SK-N-SH (cell line): ENCODE measurements around the gene NKX3-2. TPM values are rescaled to one million over a fixed set of nuclear protein-coding genes. Genes with fewer than 3 reads are reported as not detected.

ENCODE experiments used
- CTCF ChIA-PET: fragments of 300-600, 350-600 bp; formaldehyde crosslinking; extraction: SDS; loops from one replicate; lab custom pipeline; 2021; lab: Yijun Ruan, JAX
- POLR2A ChIA-PET: fragments of 350-600 bp; sonication (Branson Sonifier 250); formaldehyde crosslinking; extraction: SDS; loops from one replicate; lab custom pipeline; 2020; ENCODE audit warnings: antibody characterized with exemption, inconsistent platforms; lab: Yijun Ruan, JAX
- DNase-seq: peaks from one replicate; pipeline ENCODE4 v3.0.0; 2012
- H2AFZ ChIP-seq: fragments of 200-600 bp; sonication (generic); 2 replicates; pipeline ENCODE4 v1.8.1; 2016; ENCODE audit warnings: antibody characterized with exemption, mild to moderate bottlenecking, low read depth
- H3F3A ChIP-seq: fragments of 200-600 bp; sonication (generic); replicated peaks from 2 replicates; pipeline ENCODE3; 2016; ENCODE audit warnings: antibody characterized with exemption, mild to moderate bottlenecking; ENCODE audit not compliant: insufficient read depth
- H3K27ac ChIP-seq, 2 experiments: fragments of 200-500 bp in 1 of 2; fragments of 200-600 bp in 1 of 2; sonication (Bioruptor generic) in 1 of 2; sonication (generic), shearing (Covaris generic) in 1 of 2; 2 replicates each; pipeline versions ENCODE4 v1.5.1 to v1.6.1; 2014 to 2016; ENCODE audit warnings: low read depth in 2 of 2, inconsistent platforms in 1 of 2, low read length in 1 of 2, mild to moderate bottlenecking in 1 of 2, mixed read lengths in 1 of 2
- H3K27me3 ChIP-seq: fragments of 200-600 bp; sonication (generic), shearing (Covaris generic); 2 replicates; pipeline ENCODE4 v1.6.1; 2016; ENCODE audit warnings: mixed run types; ENCODE audit not compliant: insufficient read depth
- H3K36me3 ChIP-seq, 2 experiments: fragments of 200-500 bp in 1 of 2; fragments of 200-600 bp in 1 of 2; sonication (Bioruptor generic) in 1 of 2; sonication (generic) in 1 of 2; replicated peaks in 1 of 2; 2 replicates each; pipeline versions ENCODE3 to v1.5.1; 2014 to 2016; ENCODE audit warnings: low read length in 1 of 2, mild to moderate bottlenecking in 1 of 2; ENCODE audit not compliant: insufficient read depth in 2 of 2, control insufficient read depth in 1 of 2
- H3K4me1 ChIP-seq, 2 experiments: fragments of 200-500 bp in 1 of 2; fragments of 200-600 bp in 1 of 2; sonication (Bioruptor generic) in 1 of 2; sonication (generic), shearing (Covaris generic) in 1 of 2; 2 replicates each; pipeline versions ENCODE4 v1.5.1 to v1.6.1; 2014 to 2016; ENCODE audit warnings: low read depth in 1 of 2, low read length in 1 of 2, mixed run types in 1 of 2; ENCODE audit not compliant: insufficient read depth in 2 of 2, control insufficient read depth in 1 of 2
- H3K4me2 ChIP-seq: fragments of 200-600 bp; sonication (generic), shearing (Covaris generic); 2 replicates; pipeline ENCODE4 v1.6.1; 2017; ENCODE audit warnings: mixed run types
- H3K4me3 ChIP-seq, 2 experiments: fragments of 200-500 bp in 1 of 2; fragments of 200-600 bp in 1 of 2; sonication (Bioruptor generic) in 1 of 2; sonication (generic), shearing (Covaris generic) in 1 of 2; 2 replicates each; pipeline versions ENCODE4 v1.5.1 to v1.8.1; 2014 to 2016; ENCODE audit warnings: low read depth in 2 of 2, inconsistent platforms in 1 of 2, low read length in 1 of 2, mild to moderate bottlenecking in 1 of 2, mixed read lengths in 1 of 2, moderate library complexity in 1 of 2
- H3K79me2 ChIP-seq: fragments of 200-600 bp; sonication (generic); 2 replicates; pipeline ENCODE4 v1.8.1; 2017; ENCODE audit warnings: mild to moderate bottlenecking; ENCODE audit not compliant: insufficient read depth
- H3K9ac ChIP-seq: fragments of 200-600 bp; sonication (generic); 2 replicates; pipeline ENCODE4 v1.6.1; 2017; ENCODE audit warnings: mixed run types
- H3K9me2 ChIP-seq: fragments of 200-600 bp; sonication (generic); 2 replicates; pipeline ENCODE4 v1.6.1; 2017; ENCODE audit warnings: mixed run types
- H3K9me3 ChIP-seq: fragments of 200-600 bp; sonication (generic); 2 replicates; pipeline ENCODE4 v1.6.1; 2017; ENCODE audit warnings: mixed run types, mild to moderate bottlenecking, moderate library complexity
- H4K20me1 ChIP-seq: fragments of 200-600 bp; sonication (generic); 2 replicates; pipeline ENCODE4 v1.6.1; 2017; ENCODE audit warnings: mild to moderate bottlenecking, mixed run types; ENCODE audit not compliant: insufficient read depth
- EP300 ChIP-seq, 2 experiments: IDR thresholded peaks; 2 replicates each; pipeline versions ENCODE4 v1.4.0 to v1.6.1; 2012; ENCODE audit warnings: borderline replicate concordance in 1 of 2, low read depth in 1 of 2, low read length in 1 of 2
- FOSL2 ChIP-seq: IDR thresholded peaks from 2 replicates; pipeline ENCODE4 v1.4.0; 2012; ENCODE audit warnings: low read depth, mild to moderate bottlenecking, moderate library complexity, borderline replicate concordance
- GABPA ChIP-seq: IDR thresholded peaks from 2 replicates; pipeline ENCODE4 v1.4.0; 2012; ENCODE audit warnings: low read depth, mild to moderate bottlenecking
- POLR2AphosphoS5 ChIP-seq: IDR thresholded peaks from 2 replicates; pipeline ENCODE4 v1.6.1; 2012; ENCODE audit warnings: low read depth, low read length
- RCOR1 ChIP-seq: fragments of 150-350 bp; IDR thresholded peaks from 2 replicates; pipeline ENCODE4 v1.6.1; 2017; ENCODE audit warnings: antibody characterized with exemption, low read length
- SMC3 ChIP-seq: IDR thresholded peaks from 2 replicates; pipeline ENCODE4 v1.6.1; 2012; ENCODE audit warnings: low read depth, low read length, improper control_type of control experiment
- TAF1 ChIP-seq: IDR thresholded peaks from 2 replicates; pipeline ENCODE4 v1.6.1; 2012; ENCODE audit warnings: low read depth, mild to moderate bottlenecking, low read length, moderate library complexity, borderline replicate concordance
- WGBS: methylation state at CpG from one replicate; pipeline ENCODE4 v1.1.6; 2017; ENCODE audit warnings: low lambda C conversion rate; 5-methylcytosine and 5-hydroxymethylcytosine counted together
- polyA plus RNA-seq, 3 experiments: library from polyadenylated mRNA; depleted of rRNA; stranded (reverse); fragments of >200 nt; gene quantifications; 2 replicates each; pipeline ENCODE4 v1.2.3, GENCODE V29; 2012
- TF ChIP-seq, protein P1 (sequence below): fragments of 150-350 bp; IDR thresholded peaks from 2 replicates; pipeline ENCODE4 v1.6.1; 2016; ENCODE audit warnings: mild to moderate bottlenecking, low read depth, low read length
- TF ChIP-seq, protein P2 (sequence below): IDR thresholded peaks from 2 replicates; pipeline ENCODE4 v1.6.1; 2012; ENCODE audit warnings: mild to moderate bottlenecking, low read depth, low read length, moderate library complexity
- TF ChIP-seq, protein P3 (sequence below): fragments of 150-350 bp; IDR thresholded peaks from 2 replicates; pipeline ENCODE4 v1.6.1; 2017; ENCODE audit warnings: antibody characterized with exemption, low read length, low read depth, borderline replicate concordance
- TF ChIP-seq, protein P4 (sequence below): fragments of 200-600 bp; sonication (generic); IDR thresholded peaks from 2 replicates; pipeline ENCODE4 v1.6.1; 2017; ENCODE audit warnings: antibody characterized with exemption, mild to moderate bottlenecking, moderate library complexity
- TF ChIP-seq, protein P5 (sequence below): IDR thresholded peaks from 2 replicates; pipeline ENCODE4 v1.4.0; 2012; ENCODE audit warnings: low read depth, borderline replicate concordance

The NKX3-2 gene
- polyA plus RNA-seq, 1 of the 3 experiments (the other 2 are of a cell fraction), result 0.15 TPM

DNA sequence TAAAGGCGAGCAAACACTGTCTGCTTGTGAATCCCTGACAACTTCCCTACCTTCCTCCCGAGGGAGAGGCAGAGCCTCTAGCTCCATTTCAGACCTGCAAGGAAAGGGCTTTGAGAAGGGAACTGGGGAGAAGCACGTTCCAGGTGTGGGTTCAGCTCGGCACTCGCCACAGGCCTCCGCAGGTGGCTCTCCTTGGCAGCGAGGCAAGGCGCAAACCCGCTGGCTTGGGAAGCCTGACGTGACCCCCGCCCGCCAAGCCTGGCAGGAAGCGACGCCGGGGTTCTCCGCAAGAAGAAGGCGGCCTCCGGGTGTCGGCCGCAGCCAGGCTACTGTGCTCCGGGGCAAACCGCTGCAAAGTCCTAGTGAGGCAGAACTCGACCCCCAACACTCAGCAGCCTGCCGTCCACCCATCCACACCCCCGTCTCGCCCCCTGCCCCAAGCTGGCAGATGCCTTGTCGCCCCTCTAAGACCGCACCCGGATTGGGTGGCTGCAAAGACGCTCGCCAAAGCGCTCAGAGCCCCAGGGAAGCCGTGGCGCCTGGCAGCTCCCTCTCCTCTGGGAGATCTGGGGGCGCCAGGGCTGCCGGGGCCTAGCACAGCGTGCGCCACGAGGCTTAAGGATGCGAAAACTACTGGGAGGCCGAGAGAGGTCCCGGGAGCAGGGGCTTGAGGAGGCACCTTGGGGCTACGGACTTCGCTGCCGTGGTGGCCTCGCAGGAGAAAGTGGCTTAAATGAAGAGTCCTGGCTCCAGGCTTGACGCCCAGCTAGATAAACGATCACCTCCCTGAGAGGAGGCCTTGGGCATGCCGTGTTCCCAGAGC, 21.8 kb downstream of the NKX3-2 start:
- WGBS, result 13% methylated on average over 27 of the region's 49 CpGs
- no peaks in the 10 kb centered on the region for H3K36me3 ChIP-seq
- peaks cover 60% of the 10 kb centered on the region for H3K27me3 ChIP-seq
- H3K79me2 ChIP-seq, result no peaks in the 10 kb centered on the region
- H3K4me2 ChIP-seq, result 0 out of 2 replicates have a peak overlapping the region, but pooled peaks have one; percentile 28
- H4K20me1 ChIP-seq, result no peaks in the 10 kb centered on the region
- no peak overlapping the region for H3K9ac ChIP-seq
- POLR2A ChIA-PET, result no interaction called here
- no peaks in the 10 kb centered on the region for H3F3A ChIP-seq
- peak; percentile 39 for DNase-seq
- no peak for TF ChIP-seq TAF1
- TF ChIP-seq, protein P1, sequence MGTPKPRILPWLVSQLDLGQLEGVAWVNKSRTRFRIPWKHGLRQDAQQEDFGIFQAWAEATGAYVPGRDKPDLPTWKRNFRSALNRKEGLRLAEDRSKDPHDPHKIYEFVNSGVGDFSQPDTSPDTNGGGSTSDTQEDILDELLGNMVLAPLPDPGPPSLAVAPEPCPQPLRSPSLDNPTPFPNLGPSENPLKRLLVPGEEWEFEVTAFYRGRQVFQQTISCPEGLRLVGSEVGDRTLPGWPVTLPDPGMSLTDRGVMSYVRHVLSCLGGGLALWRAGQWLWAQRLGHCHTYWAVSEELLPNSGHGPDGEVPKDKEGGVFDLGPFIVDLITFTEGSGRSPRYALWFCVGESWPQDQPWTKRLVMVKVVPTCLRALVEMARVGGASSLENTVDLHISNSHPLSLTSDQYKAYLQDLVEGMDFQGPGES, result no peak
- no peak for TF ChIP-seq GABPA
- no peak for TF ChIP-seq RCOR1
- TF ChIP-seq EP300 (IDR thresholded peaks at IDR 0.05; ENCODE audit: borderline replicate concordance in 1 of 2, low read depth in 1 of 2, low read length in 1 of 2), result no peak
- TF ChIP-seq, protein P2, sequence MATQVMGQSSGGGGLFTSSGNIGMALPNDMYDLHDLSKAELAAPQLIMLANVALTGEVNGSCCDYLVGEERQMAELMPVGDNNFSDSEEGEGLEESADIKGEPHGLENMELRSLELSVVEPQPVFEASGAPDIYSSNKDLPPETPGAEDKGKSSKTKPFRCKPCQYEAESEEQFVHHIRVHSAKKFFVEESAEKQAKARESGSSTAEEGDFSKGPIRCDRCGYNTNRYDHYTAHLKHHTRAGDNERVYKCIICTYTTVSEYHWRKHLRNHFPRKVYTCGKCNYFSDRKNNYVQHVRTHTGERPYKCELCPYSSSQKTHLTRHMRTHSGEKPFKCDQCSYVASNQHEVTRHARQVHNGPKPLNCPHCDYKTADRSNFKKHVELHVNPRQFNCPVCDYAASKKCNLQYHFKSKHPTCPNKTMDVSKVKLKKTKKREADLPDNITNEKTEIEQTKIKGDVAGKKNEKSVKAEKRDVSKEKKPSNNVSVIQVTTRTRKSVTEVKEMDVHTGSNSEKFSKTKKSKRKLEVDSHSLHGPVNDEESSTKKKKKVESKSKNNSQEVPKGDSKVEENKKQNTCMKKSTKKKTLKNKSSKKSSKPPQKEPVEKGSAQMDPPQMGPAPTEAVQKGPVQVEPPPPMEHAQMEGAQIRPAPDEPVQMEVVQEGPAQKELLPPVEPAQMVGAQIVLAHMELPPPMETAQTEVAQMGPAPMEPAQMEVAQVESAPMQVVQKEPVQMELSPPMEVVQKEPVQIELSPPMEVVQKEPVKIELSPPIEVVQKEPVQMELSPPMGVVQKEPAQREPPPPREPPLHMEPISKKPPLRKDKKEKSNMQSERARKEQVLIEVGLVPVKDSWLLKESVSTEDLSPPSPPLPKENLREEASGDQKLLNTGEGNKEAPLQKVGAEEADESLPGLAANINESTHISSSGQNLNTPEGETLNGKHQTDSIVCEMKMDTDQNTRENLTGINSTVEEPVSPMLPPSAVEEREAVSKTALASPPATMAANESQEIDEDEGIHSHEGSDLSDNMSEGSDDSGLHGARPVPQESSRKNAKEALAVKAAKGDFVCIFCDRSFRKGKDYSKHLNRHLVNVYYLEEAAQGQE, result no peak
- TF ChIP-seq SMC3, result no peak
- TF ChIP-seq POLR2AphosphoS5, result no peak
- TF ChIP-seq, all 33 proteins: peak for 0
- Histone ChIP-seq H3K27ac (no peak overlapping the region), H2AFZ (no peak overlapping the region), H3K4me3 (no peak overlapping the region), H3K4me1 (no peaks in the 10 kb centered on the region; a peak in 1 of 4 replicates), H3K9me2 (no peaks in the 10 kb centered on the region), H3K9me3 (no peaks in the 10 kb centered on the region; the same call in 1 of the 2 replicates)
- CTCF ChIA-PET, result interaction anchor here (1.2 to 2.1 kb wide), 7 partner anchors 8 to 671 kb away, joined by 3 to 7 read pairs (median 4); no protein-coding TSS in a partner anchor

DNA sequence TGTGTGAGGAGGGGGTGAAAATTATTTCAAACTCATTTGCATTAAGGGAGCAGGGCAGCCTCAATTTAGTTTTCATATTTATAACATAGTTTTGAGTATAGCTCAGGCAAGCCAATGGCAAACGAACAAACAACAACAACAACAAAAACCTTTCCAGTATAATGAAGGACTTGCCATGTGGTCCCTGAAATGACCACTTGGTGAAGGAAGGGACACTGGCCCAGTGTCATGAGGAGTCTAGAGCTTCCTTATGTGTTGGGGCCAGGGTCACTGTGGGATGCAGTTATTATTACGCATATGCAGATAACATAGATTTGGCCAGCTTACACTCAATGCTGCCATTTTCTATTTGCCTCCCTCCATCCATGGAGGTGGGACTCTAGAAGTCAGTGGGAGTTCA, 23.3 kb downstream of the NKX3-2 start:
- Histone ChIP-seq H3K9ac (no peak overlapping the region), H3K4me1 (no peaks in the 10 kb centered on the region; a peak in 1 of 4 replicates), H3K9me3 (no peaks in the 10 kb centered on the region; the same call in 1 of the 2 replicates), H3K4me2 (no peak overlapping the region), H3K36me3 (no peaks in the 10 kb centered on the region), H4K20me1 (no peaks in the 10 kb centered on the region), H3K27ac (no peak overlapping the region), H3K4me3 (no peak overlapping the region), H3K27me3 (peaks cover 45% of the 10 kb centered on the region), H2AFZ (no peak overlapping the region), H3K9me2 (no peaks in the 10 kb centered on the region), H3F3A (no peaks in the 10 kb centered on the region), H3K79me2 (no peaks in the 10 kb centered on the region)
- DNase-seq, result peak; percentile 6
- ChIA-PET POLR2A (no interaction called here), CTCF (interaction anchor here (1.3 to 2.1 kb wide), 4 partner anchors 8 to 668 kb away, joined by 3 to 7 read pairs (median 6); no protein-coding TSS in a partner anchor)
- 45% methylated on average over 2 of the region's 2 CpGs for WGBS
- TF ChIP-seq, protein P3, sequence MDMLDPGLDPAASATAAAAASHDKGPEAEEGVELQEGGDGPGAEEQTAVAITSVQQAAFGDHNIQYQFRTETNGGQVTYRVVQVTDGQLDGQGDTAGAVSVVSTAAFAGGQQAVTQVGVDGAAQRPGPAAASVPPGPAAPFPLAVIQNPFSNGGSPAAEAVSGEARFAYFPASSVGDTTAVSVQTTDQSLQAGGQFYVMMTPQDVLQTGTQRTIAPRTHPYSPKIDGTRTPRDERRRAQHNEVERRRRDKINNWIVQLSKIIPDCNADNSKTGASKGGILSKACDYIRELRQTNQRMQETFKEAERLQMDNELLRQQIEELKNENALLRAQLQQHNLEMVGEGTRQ, result no peak
- TF ChIP-seq, protein P4, sequence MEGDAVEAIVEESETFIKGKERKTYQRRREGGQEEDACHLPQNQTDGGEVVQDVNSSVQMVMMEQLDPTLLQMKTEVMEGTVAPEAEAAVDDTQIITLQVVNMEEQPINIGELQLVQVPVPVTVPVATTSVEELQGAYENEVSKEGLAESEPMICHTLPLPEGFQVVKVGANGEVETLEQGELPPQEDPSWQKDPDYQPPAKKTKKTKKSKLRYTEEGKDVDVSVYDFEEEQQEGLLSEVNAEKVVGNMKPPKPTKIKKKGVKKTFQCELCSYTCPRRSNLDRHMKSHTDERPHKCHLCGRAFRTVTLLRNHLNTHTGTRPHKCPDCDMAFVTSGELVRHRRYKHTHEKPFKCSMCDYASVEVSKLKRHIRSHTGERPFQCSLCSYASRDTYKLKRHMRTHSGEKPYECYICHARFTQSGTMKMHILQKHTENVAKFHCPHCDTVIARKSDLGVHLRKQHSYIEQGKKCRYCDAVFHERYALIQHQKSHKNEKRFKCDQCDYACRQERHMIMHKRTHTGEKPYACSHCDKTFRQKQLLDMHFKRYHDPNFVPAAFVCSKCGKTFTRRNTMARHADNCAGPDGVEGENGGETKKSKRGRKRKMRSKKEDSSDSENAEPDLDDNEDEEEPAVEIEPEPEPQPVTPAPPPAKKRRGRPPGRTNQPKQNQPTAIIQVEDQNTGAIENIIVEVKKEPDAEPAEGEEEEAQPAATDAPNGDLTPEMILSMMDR, result no peak
- TF ChIP-seq, protein P5, sequence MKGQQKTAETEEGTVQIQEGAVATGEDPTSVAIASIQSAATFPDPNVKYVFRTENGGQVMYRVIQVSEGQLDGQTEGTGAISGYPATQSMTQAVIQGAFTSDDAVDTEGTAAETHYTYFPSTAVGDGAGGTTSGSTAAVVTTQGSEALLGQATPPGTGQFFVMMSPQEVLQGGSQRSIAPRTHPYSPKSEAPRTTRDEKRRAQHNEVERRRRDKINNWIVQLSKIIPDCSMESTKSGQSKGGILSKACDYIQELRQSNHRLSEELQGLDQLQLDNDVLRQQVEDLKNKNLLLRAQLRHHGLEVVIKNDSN, result no peak
- no peak for TF ChIP-seq FOSL2
